Hematopoietic multipotent progenitor cell treated with erythropoietin and hydrocortisone succinate and interleukin-3 and kit ligand, for 8 days (in vitro differentiated cells): ENCODE results near the gene LIN37.

Experiments
- DNase-seq: peaks from one replicate; pipeline ENCODE4 v3.0.0-alpha.2; 2015

LIN37 gene

DNA sequence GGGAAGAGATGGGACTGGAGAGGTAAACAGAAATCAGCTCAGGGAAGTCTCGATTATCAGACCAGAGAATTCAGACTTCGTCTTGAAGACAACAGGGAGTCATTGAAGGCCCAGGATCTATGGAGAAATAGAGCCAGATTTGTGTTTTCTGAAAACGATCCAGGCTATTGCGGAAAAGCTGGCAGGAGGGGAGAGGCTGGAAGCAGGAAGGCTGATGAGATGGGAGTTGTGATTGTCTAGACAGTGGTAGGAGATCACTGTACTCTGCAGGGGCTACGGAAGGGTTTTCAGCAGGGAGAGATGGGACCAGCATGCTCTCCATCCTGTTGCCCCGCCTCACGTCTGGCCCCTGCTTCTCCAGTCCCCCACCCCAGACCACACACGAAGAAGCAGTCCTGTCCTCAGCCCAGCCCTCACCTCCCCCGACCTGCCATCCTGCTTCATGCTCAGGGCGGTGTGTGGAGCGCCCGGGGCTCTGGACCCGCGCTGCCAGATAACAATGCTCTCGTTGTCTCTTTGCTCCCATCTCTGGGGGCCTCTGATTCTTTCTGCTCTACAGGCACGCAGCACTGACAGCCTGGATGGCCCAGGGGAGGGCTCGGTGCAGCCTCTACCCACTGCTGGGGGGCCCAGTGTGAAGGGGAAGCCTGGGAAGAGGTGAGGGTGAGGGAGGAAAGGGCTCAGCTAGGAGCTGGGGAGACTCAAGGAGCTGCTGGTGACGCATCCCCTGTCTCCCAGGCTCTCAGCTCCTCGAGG, 28.9 kb downstream of the LIN37 start:
- no peak for DNase-seq

DNA sequence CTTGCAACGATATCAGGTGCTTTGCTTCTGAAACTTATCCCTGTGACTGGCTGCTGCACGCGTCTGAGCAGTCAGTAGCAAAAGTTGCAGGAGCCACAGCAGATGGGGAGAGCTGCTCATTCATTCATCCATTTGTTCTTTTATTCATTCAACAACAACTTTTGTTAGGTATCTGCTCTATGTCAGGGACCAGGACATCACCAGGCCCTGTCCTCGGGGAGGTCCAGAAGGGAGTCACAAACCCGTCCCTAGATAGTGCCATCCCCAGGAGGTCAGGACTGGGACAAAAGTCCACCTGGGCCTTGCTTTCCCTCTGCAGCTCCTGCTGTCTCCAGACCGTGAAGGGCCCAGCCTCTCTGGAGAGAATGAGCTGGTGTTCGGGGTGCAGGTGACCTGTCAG, 29.6 kb downstream of the LIN37 start:
- no peak for DNase-seq

DNA sequence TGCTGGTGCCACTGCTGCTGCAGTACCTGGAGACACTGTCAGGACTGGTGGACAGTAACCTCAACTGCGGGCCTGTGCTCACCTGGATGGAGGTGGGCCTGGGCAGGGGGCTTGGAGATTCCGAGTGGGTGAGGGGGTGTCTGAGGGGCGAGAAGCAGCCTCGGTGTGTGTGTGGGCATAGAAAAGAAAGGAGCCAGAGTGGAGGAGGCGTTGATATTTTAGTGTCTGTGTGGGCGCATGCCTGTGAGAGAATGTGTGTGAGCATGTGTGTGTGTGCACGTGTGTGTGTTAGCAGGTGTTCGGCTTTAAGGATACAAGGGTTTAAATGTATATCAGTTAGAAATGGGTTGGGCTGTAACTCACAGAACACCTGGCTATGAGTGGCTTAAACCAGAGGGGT, 30.7 kb downstream of the LIN37 start:
- no peak for DNase-seq

DNA sequence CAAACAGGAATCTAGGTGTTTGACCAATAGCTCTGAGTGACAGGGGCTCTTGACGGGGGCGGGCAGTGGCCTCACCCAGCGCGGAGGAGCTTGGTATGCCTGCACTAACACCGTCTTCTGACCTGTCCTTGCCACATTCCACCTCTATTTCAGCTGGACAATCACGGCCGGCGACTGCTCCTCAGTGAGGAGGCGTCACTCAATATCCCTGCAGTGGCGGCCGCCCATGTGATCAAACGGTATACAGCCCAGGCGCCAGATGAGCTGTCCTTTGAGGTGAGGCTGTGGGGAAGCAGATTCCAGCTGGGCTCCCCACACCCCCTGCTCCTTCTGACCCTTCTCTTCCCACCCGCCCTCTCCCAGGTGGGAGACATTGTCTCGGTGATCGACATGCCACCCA, 31.7 kb downstream of the LIN37 start:
- no peak for DNase-seq

DNA sequence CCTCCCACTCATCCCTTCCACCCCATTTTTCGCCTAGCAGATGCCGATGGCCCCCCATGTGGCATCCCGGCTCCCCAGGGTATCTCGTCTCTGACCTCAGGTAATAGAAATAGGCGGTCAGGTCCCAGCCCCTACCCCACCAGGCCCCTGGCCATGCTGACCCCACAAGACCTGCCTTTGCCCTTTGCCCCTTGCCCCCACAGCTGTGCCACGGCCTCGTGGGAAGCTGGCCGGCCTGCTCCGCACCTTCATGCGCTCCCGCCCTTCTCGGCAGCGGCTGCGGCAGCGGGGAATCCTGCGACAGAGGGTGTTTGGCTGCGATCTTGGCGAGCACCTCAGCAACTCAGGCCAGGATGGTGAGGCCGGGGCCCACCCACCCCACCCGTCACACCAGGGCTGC, 32.3 kb downstream of the LIN37 start:
- DNase-seq = no peak

DNA sequence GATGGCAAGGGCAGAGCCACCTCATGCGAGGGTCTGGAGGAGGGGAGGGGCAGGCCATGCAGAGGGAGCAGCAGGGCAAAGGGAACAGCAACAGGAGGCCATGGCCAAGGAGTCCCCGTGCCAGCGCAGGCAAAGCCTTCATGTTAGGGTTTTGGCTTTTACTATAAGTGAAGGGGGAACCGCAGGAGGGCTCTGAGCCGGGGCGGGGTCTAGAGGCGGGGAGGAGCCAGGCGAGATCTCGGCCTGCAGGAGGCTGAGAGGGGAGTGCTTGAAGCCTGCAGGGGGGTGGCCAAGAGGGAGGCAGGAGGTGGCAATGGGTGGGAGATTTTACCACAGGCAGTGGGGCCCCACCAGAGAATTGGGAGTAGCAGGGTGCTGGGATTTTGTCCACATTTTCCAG, 33.3 kb downstream of the LIN37 start:
- no peak for DNase-seq

DNA sequence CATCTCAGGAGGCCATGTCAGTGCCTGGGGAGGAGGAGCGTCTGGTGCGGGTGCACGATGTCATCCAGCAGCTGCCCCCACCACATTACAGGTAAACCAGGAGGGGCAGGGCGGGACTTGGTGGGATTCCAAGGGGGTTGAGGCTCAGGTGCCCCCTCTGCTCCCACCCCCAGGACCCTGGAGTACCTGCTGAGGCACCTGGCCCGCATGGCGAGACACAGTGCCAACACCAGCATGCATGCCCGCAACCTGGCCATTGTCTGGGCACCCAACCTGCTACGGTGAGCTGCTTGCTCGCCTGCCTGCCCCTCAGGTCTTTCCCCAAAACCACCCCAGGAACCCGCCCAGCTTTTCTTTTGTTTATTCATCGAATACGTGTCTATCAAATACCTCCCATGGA, 34.2 kb downstream of the LIN37 start:
- no peak for DNase-seq

DNA sequence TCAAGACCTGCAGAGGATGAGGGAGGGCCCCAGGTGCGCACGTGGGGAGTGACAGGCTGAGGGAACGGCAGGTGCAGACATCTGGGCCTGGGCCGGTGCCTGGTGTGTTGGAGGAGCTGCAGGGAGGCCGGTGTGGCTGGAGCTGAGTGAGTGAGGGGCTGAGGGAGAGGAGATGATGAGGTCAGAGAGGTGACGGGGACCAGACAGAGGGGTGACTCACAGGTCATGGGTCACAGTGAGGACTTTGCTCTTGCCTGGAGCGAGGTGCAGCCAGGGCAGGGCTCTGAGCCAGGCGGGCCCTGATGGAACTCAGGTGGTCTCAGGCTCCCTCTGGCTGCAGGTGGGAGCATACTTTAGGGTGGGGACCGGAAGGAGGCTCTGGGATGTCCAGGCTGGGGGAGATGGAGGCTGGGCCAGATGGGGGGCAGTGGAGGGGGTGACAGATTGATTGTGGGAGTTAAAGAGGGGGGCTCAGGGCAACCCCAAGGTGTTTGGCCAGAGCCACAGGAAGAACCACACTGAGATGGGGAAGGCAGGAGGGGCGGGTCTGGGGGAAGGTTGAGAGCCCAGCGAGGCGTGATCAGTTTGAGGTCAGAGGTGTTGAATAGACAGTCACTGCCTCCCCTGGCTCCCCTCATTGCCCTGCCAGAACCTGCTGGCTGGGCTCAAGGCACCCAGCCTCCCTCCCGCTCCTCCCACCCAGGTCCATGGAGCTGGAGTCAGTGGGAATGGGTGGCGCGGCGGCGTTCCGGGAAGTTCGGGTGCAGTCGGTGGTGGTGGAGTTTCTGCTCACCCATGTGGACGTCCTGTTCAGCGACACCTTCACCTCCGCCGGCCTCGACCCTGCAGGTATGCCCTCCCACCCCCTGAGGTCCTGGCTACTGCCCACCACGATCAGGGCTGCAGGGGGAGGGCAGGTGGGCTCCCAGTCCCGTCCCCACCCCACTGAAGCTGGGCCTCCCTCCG, 35.4 kb downstream of the LIN37 start:
- no peak for DNase-seq

DNA sequence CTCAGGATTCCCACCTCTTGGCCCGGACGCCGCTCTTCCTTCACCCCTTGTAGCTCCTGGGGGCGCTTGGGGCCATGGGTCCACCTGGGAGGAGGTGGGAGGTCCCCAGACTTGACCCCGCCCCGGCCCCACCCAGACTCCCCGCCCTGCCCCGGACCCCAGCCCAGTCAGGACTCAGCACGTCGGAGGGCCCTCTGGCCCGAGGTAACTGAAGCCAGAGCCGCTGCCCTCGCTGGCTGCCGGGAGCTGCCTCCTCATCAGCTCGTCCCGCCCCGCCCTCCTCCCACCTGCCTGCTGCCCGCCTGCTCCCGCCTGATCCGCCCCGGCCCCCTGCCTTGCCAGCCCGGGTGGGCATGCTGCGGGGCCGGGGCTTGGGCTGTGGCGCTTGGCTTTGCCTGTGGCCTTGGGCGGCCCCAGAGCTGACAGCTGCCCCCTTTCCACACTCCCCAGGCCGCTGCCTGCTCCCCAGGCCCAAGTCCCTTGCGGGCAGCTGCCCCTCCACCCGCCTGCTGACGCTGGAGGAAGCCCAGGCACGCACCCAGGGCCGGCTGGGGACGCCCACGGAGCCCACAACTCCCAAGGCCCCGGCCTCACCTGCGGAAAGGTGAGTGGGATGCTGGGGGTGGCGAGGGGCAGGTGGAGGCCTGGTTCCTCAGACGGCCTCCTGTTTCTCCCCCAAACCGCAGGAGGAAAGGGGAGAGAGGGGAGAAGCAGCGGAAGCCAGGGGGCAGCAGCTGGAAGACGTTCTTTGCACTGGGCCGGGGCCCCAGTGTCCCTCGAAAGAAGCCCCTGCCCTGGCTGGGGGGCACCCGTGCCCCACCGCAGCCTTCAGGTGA, 36.3 kb downstream of the LIN37 start:
- DNase-seq = no peak

DNA sequence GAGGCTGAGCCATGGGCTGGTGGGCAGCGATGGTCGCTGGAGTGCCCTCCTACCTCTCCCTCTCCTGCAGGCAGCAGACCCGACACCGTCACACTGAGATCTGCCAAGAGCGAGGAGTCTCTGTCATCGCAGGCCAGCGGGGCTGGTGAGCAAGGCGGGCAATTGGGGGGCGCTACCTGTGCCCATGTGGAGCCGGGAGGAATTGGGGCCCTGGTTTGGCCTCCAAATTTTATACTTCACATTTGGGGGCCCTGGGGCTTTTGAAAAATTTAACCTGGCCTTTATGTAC, 36.9 kb downstream of the LIN37 start:
- DNase-seq = no peak

DNA sequence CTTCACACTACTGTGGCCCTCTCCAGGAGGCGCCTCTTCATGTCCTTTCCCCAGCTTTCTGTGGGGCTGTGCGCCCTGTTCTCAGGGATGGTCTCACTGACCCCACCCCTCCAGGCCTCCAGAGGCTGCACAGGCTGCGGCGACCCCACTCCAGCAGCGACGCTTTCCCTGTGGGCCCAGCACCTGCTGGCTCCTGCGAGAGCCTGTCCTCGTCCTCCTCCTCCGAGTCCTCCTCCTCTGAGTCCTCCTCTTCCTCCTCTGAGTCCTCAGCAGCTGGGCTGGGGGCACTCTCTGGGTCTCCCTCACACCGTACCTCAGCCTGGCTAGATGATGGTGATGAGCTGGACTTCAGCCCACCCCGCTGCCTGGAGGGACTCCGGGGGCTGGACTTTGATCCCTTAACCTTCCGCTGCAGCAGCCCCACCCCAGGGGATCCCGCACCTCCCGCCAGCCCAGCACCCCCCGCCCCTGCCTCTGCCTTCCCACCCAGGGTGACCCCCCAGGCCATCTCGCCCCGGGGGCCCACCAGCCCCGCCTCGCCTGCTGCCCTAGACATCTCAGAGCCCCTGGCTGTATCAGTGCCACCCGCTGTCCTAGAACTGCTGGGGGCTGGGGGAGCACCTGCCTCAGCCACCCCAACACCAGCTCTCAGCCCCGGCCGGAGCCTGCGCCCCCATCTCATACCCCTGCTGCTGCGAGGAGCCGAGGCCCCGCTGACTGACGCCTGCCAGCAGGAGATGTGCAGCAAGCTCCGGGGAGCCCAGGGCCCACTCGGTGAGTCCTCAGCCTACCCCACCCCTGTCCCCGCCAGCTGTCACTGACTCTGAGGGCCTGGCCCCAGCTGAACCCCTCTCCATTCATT, 38.2 kb downstream of the LIN37 start:
- DNase-seq = no peak

DNA sequence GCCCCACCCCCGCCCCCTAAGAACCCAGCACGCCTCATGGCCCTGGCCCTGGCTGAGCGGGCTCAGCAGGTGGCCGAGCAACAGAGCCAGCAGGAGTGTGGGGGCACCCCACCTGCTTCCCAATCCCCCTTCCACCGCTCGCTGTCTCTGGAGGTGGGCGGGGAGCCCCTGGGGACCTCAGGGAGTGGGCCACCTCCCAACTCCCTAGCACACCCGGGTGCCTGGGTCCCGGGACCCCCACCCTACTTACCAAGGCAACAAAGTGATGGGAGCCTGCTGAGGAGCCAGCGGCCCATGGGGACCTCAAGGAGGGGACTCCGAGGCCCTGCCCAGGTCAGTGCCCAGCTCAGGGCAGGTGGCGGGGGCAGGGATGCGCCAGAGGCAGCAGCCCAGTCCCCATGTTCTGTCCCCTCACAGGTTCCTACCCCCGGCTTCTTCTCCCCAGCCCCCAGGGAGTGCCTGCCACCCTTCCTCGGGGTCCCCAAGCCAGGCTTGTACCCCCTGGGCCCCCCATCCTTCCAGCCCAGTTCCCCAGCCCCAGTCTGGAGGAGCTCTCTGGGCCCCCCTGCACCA, 38.9 kb downstream of the LIN37 start:
- no peak for DNase-seq

DNA sequence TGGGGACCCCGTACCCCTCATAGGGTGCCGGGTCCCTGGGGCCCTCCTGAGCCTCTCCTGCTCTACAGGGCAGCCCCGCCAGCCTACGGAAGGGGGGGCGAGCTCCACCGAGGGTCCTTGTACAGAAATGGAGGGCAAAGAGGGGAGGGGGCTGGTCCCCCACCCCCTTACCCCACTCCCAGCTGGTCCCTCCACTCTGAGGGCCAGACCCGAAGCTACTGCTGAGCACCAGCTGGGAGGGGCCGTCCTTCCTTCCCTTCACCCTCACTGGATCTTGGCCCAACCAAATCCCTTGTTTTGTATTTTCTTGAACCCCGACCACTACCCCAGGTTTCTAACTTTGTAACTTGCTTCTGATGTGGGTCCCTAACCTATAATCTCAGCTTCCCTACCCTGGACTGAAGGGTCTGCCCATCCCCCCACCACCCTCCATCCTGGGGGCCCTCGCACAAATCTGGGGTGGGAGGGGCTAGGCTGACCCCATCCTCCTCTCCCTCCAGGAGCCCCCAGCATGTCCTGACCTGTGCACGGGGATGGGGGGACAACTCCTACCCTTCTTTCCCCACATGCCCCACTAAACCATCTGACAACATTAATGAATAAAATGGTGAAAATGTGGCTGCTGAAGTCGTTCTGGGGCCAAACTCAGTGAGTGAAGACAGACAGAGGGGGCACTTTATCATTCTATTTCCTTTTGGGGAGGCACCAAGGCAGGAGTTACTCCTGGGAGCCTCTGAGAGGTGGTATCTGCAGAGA, 40.0 kb downstream of the LIN37 start:
- DNase-seq = no peak

DNA sequence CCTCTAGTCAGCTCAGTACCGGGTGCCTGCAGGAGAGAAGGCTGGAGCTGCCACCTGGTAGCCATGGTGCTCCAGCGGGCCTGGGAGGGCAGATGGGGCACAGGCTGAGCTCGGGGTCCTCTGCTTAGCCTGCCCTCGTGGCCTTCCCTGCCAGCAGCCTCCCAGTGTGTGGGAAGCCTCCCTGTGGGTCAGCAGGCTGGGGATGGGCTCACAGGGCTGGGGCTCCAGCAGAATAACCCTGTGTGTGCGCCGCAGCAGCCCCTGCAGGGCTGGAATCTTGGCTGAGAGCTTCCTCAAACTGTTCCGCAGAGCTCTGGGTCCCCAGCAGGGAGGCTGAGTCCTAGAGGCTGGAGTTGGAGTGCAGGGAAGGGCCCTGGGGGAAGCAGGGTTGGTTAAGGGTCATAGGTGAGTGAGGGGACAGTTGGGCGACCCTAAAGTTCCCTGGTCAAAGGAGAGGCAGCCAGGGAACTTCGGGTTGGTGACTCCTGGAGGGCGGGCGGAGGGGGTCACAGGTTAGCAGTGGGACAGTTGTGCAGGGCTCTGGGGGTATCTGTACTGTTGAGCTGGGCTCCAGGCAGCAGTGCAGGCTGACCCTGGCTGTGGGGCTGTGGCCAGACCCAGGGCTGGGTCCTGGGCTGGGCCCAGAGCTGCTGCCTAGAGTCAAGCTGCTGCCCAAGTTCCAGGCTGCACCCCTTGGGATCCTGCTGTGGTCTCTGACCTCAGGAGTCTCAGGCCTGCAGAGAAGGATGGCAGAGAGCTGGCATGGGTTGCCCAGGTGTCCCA, 41.0 kb downstream of the LIN37 start:
- DNase-seq = no peak

DNA sequence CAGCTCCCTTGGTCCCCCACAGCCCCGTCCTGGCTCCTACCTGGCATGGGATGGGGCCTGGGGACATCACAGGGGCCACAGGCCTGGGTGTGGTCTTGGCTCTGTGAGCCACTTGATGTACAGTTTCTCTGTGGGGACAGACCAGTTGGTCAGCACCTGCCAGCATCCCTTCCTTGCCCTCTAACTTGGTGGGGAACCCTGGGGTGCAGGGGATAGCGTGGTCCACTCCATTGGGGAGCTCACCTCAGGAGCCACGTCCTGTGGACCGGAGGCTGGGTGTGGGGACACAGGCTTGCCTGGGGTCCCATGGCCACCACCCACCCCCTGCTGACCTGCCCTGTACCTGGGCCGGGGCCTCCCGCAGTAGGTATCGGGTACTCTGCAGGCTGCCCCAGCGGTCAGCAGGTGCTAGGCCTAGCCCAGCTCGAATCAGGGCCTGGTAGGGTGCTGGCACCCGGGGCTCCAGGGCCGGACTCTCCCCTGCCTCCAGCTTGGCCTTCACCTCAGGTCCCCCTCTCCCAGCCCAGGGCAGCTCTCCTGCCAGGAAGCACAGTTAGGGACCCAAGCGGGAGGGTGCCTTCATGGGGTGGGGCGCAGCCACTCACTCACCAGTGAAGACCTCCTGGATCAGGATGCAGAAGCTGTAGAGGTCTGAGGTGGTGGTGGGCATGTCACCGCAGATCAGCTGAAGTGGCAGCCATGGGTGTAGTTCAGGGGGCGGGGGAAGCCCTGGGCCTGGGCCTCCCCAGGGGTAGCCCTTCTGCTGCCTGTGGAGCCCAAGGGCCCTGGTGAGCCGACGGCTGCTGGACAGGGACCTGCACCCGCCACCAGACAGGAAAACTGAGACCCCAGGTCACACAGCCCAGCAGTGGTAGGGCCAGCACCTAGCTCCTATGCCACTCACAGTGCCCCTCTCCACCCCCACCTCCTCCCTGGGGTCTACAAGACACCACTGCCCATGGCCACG, 41.9 kb downstream of the LIN37 start:
- no peak for DNase-seq

DNA sequence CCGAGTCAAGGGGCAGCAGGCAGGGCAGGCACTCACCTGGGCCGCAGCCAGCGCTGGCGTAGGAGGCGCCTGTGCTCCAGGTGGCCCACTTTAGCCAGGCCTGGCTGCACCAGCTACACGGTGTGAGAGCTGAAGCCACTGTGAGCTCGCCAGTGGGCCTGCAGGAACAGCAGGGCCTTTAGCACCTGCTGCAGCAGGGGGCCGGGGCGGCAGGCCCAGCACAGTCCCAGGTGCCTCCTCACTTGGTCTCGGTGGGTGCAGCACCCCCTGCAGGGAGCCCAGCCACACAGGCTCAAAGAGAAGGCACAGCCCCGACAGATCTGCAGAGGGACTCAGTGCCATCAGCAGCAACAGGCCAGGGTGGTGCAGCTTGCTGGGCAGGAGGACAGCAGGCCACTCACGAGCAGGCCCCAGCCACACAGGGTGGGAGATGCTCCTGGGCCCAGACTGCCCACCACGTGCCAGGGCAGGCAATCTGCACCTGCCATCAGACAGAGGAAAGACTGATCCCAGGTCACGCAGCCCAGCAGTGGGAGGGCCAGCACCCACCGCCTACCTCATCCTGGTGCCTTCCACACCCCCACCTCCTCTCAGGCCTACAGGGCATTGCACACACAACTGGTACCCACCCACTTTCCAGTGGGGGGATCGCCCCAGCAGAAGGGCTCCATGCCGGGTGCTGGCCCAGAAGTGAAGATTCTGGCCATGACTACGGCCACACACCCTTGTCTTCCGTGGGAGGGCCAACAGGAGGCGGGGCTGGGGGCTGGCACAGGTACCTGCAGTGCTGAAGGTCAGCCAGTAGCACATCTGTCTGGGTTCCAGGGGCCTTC, 42.8 kb downstream of the LIN37 start:
- no peak for DNase-seq

DNA sequence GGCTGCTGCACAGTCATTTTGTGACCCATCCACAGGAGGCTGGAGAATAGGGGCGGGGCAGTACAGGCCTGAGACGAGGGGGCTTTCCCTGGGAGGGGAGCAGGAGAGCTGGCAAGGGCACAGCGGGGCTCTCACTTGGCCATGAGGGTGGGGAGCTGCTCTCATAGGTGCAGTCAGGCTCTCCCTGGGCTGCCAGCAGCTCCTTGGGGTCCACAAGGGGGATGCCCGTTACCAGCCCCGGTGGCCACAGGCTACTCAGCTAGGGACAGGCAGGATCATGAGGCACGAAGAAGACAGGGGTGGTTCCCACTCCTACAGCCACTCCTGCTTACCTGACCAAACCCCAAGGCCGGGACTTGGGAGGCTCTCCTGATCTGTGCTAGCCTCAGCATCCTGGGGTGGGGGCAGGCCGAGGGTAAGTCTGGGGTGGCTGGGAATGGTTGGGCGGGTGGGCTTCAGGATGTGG, 43.5 kb downstream of the LIN37 start:
- DNase-seq = no peak

DNA sequence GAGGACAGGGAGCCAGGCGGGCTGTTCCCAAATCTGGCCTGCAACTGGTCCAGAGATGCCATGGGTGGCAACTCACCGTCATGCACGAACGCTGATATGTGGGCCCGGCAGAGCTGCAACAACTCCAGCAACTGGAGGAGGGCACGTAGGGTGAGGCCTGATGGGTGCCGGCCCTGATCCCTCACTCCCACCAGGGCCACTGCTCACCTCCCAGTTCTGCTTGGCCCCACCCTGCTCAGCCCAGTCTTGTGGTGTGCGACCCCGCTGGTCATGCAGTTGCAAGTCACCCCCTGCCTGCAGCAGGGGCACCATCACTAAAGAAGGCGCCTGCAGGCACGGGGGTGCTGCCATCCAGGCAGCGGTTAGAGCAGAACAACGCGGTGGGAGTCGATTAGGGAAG, 43.9 kb downstream of the LIN37 start:
- no peak for DNase-seq
